Activated naive CD4-positive, alpha-beta T cell treated with anti-CD3 and anti-CD28 coated beads, Interleukin-2, amount 50 U/mL, for 16 hours (primary cell): Measurements from ENCODE around the gene USP10.
"Not testable (repeated sequence)": the region's sequence is repeated elsewhere in the genome, so short reads cannot be mapped to it uniquely, and the experiment has no call there.

Experiments used
- DNase-seq: peaks from one replicate; pipeline ENCODE4 v3.0.0-alpha.2; 2020

Gene USP10

DNA sequence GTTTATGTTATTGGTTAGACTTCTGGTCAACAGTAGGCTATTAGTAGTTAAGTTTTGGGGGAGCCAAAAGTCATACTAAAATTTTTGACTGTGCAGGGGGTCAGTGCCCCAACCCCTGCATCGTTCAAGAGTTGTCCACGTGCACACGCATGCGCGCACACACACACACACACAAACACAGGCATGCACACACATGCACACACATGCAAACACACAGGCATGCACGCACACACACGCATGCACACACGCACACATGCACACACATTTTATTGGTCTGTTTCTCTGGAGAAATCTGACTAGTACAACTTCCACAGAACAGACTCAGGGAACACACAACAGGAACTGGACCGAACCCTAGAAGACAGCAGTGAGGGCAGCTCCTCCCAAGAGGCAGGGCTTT, 24.4 kb upstream of the USP10 start:
- no peak for DNase-seq

DNA sequence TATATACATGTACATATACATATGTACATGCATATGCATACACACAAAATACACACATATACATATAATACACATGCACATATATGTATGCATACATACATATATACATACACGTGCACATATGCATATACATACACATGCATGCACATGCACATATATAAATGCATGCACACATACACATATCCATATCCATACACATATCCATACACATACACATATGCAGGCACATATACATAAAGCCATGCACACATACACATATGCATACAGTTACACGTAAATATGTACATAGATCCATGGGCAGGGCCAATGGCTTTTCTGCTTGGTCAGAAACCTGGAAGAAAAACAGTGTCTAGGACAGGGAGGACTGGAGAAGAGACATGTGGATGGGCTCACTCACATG, 23.9 kb upstream of the USP10 start:
- no peak for DNase-seq

DNA sequence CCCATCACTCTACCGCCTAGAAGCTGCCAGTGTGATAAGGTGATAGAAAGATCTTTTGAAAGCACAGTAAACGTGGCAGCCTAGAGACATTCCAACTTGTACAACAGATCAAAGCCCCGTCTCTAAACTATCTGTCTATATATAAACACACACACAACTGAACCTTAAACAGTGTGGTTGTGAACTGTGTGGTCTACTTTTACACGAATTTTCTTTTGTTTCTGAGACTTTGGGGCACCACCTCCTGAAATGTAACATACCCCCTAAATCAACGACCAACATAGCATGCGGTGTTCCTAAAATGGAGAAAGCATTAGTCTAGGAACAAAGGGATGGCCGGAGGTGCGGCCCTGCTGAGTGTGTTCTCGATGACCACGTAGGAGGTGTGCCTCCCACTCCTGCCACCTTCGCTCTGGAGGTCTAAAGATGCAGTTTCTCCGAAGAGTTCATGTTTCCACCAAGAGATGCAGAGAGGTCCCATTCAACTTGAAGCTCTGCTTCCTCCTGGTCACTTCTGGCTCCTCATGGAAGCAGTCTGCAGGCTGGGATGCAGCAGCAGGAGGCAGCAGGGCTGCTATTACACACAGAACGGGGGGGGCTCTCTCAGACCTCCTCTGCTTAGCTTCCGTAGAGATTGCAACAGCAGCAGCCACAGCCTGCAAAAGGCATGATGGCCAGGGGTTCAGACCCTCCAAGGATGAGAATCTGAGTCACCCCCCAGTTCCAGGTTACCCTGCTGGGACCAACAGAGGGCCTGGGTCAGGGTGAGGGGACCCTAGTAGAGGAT, 22.6 kb upstream of the USP10 start:
- DNase-seq, result no peak

DNA sequence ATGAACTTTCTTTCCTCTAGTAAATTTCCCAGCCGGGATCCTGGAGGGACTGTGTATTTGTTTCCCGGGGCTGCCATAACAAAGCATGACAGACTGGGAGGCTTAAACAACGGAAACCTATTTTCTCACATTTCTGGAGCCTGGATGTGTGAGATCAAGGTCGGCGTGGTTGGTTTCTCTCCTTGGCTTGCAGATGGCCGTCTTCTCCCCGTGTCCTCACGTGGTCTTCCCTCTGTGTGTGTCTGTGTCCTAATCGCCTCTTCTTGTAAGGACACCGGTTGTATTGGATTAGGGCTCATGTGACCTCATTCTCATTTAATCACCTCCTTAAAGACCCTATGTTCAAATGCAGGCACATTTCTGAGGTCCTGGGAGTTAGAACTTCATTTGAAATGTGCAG, 22.0 kb upstream of the USP10 start:
- no peak for DNase-seq

- no peak for DNase-seq
These were observed 21.3 kb upstream of the USP10 start for GRCh38 chr16:84678541-84678940.

GRCh38 chr16:84680165-84680842, 19.5 kb upstream of the USP10 start:
- no peak for DNase-seq

DNA sequence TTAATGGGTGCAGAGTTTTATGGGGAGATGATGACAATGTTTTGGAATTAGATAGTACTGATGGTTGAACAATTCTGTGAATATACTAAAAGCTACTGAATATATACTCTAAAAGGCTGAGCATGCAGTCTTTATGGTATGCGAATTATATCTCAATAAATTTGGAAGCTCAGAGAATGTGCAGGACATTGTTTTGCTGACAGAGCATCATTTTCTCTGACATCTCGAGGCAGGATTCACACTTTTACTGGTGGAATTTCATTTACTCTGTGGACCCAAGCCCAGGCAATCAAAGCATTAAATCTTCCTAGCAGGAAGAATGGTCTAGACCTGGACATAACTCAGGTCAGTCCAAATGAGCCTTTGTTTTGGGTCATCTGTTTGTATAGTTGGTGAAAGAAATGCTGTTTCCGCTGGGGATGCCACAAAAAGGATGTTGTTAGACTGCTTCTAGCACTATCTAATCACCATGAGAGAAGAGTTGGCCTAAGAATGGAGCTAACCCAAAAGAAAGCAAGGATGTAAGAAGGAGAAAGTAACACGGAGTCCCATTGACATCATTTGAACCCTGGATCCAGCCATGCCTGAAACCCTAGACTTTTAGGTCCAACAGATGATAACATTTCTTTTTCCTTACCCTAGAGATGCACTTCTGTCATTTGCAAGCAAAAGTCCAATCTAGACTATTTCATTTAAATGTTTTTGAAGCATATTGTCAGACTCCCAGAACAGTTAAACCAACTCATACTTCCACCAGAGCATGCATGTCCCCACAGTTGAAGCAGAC, 18.8 kb upstream of the USP10 start:
- no peak for DNase-seq

- no peak for DNase-seq
These were observed 15.9 kb upstream of the USP10 start for GRCh38 chr16:84683691-84684591.

- no peak for DNase-seq
These were observed 15.2 kb upstream of the USP10 start for GRCh38 chr16:84684592-84684965.

DNA sequence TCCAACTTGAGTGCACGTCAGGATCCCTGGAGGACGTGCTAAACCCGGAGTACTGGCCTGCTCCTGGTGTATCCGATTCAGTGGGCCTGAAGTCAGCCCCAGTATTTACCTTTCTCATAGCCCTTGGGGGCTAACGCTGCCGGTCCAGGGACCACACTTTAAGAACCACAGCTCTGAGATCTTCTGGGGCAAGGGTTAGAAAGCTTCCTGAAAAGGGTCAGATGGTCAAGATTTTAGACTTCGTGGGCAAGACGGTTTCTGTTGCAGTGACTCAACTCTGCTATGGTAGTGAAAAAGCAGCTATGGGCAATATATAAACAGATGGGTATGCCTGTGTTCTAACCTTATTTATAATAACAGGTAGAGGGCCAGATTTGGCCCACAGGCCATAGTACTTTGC, 14.6 kb upstream of the USP10 start:
- no peak for DNase-seq

DNA sequence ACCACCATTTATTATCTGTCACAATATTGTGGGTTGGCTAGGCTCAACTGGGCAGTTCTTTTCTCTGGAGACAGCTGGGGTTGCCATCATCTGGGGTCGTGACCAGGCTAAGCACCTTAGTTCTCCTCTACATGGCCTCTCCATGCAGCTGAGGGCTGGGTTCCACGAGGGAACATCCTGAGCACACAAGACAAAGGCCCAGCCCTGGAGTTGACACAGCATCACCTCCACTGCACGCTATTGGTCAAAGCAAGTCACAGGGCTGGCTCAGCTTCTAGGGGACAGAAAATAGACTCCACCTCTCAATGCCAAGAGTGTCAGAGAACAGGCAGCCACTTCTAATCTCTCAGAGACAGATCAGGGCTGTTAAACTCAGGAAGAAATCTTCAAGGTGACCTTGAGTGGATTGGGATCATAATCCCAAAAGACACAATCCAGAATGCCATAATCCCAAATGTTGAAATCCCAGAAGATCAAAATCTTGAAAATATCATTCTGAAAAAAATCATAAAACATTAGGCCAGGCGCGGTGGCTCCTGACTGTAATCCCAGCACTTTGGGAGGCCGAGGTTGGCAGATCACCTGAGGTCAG, 13.0 kb upstream of the USP10 start:
- DNase-seq, result no peak

GRCh38 chr16:84687715-84688114, 12.1 kb upstream of the USP10 start:
- no peak for DNase-seq

GRCh38 chr16:84688163-84688562, 11.6 kb upstream of the USP10 start:
- not testable (repeated sequence) for DNase-seq

DNA sequence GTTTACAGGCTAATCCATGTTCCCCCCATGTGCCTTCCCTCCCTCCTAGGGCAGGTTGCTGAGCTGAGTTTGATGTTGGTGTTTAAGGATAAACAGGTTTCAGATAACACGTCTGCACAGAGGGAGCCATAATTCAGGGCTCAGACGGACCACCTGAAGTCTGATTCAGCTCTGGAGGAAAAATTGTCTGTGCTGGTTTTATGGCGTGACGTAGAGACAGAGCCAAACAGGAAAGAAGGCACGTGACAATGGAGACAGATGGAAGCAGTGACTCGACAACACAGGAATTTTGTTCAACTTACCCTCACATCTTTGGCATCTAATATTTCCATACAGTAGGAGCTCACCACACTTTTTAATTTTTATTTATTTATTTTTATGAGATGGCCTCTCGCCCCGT, 10.7 kb upstream of the USP10 start:
- no peak for DNase-seq

DNA sequence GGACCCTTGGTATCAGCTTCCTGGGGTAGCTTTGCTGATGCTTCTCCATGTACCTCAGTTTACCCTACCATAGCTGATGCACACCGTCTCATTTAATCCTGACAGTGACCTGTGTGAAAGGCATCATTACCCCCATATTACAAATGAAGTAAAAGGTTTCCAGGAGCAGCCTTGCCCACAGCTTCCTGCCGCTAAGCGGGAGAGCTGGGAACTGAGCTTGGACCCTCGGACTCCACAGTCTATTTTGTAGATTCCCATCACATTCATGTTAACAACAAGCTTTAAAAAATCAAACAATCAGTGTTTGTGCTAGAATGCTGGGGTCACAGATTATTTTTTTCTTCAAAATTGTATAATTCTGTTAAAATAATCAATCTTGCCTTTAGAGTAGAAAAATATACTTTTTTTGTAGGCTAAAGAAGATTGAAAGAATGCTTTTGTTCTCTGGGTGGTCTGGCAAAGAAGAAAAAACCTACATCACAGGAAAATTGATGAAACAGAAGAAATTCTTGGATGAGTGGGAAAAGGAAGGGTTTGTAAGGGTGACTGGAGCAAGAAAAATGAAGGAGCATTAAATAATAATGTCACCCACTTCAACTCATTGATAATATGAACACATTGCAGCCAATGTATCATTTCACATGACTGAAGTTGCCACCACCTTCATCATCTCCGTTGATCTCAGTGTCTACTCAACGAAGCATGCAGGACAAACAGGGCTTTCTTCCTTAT, 9.5 kb upstream of the USP10 start:
- DNase-seq, result no peak

DNA sequence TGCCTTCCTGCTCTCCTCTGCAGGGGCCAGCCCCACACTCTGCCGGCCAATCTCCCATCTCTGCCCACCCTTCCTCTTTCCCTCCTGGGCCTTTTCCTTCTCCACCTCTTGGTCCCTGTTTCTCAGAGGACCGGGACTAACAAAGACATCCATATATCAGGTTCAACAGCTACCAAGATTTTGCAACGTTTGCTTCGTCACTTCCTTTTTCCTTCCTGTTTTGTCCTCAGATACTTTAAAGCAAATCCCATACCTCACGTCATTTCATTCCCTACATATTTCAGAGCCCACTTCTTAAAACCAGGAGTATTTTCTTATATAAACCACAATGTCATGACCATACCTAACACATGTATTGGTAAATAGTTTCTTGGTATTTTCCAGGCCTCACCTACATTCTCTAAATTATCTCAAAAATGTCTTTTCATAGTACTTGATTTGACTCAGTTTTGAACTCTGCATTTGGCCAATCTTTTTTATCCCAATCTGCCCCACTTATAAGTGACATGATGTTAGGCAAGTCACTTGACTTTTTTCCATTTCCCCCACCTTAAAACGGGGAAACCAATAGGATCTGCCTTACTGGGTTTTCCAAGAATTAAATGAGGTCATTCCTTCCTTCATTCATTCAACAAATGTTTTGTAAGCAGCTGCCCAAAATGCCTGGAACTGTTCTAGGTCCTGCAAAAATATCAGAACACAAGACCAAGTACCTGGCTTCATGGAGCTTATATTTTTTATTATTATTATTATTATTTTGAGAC, 7.2 kb upstream of the USP10 start:
- DNase-seq, result no peak

- DNase-seq, result not testable (repeated sequence)
These were observed 5.9 kb upstream of the USP10 start for GRCh38 chr16:84693869-84694268.

GRCh38 chr16:84694980-84695379, 4.8 kb upstream of the USP10 start:
- DNase-seq, result no peak

DNA sequence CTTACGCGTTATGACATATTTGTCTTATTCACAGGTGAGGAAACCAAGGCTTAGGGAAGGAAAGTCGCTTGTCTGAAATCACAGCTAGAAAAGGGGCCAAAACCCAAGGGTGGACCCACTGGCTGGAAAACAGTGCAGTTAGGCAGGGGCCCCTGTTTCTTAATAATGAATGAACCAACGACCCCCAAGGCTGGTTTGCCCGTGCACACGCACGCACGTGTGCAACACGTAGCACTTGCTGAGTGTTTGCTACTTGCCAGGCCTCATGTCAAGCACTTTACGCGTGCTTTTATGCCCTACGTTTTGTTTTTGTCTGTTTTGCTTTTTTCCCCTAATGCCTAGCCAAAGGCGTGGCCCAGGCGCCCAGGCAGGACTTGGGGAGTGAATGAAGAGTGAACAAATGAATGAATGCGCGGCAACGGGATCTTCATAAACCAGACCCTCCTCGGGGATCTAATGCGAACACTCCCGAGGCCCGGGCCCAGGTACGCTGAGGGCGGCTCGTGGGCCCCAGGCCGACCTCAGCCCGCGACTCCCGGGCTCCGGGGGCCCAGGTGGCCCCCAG, 571 bp upstream of the USP10 start:
- no peak for DNase-seq
